ENCODE measurements around the gene FAM83G. TPM values are rescaled to one million over a fixed set of nuclear protein-coding genes. Genes with fewer than 3 reads are reported as not detected.

Gene FAM83G
- total RNA-seq, 1 donor from 2014 or later: 12.9 TPM

DNA sequence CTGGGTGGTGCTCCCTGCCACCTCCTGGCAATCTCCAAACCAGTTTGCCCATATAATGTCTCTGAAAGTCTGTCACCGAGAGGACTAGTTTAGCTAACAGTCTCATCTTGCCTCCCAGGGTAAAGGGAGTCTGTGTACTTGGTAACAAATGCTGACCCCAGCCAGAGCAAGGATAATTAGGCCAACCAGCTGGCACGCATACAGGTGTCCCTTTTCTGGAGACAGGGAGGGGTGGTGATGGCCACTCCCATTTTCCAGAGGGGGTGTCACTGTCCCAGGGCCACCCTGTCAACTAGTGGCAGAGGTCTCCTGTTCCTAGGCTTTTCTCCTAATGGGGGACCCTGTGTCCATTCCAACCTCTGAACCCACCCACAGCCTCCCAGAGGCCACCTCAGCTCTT lies 8.1 kb downstream of the FAM83G start:
- Histone ChIP-seq H4K20me1 (ENCODE audit: insufficient read depth, low read length) (peaks cover 89% of the 10 kb centered on the region), H3K4me3 (ENCODE audit: insufficient read depth, low read depth, low read length) (no peak overlapping the region), H3K27me3 (ENCODE audit: insufficient read depth, low read length) (no peaks in the 10 kb centered on the region), H3K27ac (ENCODE audit: low read depth, low read length) (no peak overlapping the region), H3K79me2 (ENCODE audit: insufficient read depth, low read length) (peaks cover 100% of the 10 kb centered on the region), H3K36me3 (ENCODE audit: insufficient read depth, low read length) (peaks cover 7% of the 10 kb centered on the region), H3K4me2 (ENCODE audit: low read length) (no peak overlapping the region), H2AFZ (ENCODE audit: low read depth, low read length) (no peak overlapping the region), H3K9ac (ENCODE audit: low read length) (no peak overlapping the region), H3K4me1 (ENCODE audit: insufficient read depth, low read length) (peaks cover 14% of the 10 kb centered on the region), H3K9me3 (ENCODE audit: insufficient read depth, low read depth, low read length) (peaks cover 5% of the 10 kb centered on the region)
- Mint-ChIP-seq H3K9me3 (ENCODE audit: unreplicated experiment) (peaks cover 7% of the 10 kb centered on the region), H3K4me1 (ENCODE audit: low read depth, unreplicated experiment) (no peaks in the 10 kb centered on the region), H3K36me3 (ENCODE audit: low read depth, unreplicated experiment) (peaks cover 18% of the 10 kb centered on the region), H3K27me3 (ENCODE audit: low read depth, unreplicated experiment) (no peaks in the 10 kb centered on the region), H3K27ac (ENCODE audit: unreplicated experiment) (no peak overlapping the region), H3K4me3 (ENCODE audit: unreplicated experiment) (no peak overlapping the region)
- no peak for FAIRE-seq
- TF ChIP-seq, protein P1, sequence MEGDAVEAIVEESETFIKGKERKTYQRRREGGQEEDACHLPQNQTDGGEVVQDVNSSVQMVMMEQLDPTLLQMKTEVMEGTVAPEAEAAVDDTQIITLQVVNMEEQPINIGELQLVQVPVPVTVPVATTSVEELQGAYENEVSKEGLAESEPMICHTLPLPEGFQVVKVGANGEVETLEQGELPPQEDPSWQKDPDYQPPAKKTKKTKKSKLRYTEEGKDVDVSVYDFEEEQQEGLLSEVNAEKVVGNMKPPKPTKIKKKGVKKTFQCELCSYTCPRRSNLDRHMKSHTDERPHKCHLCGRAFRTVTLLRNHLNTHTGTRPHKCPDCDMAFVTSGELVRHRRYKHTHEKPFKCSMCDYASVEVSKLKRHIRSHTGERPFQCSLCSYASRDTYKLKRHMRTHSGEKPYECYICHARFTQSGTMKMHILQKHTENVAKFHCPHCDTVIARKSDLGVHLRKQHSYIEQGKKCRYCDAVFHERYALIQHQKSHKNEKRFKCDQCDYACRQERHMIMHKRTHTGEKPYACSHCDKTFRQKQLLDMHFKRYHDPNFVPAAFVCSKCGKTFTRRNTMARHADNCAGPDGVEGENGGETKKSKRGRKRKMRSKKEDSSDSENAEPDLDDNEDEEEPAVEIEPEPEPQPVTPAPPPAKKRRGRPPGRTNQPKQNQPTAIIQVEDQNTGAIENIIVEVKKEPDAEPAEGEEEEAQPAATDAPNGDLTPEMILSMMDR (IDR thresholded peaks at IDR 0.05; ENCODE audit: insufficient read depth, low read depth, low read length): no peak
- TF ChIP-seq EZH2 (IDR thresholded peaks at IDR 0.05; ENCODE audit: insufficient read depth, low read length): no peak
- no peak for DNase-seq (ENCODE audit: low read depth)

DNA sequence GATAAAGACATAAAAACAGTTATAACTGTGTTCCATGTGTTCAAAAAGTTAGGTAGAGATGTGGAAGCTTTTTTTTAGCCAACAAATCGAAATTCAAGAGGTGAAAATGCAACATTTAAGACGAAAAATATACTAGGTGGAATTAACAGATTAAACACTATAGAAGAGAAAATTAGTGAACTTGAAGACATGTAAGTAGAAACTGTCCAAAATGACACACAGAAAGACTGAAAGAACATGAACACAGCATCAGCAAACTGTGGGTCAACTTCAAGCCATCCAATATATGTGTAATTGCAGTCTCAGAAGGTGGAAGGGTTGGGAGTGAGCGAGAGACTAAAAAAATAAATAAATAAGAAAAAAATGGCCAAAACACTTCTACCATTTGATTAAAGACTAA lies 9.3 kb downstream of the FAM83G start:
- no peak overlapping the region for H3K27ac ChIP-seq (ENCODE audit: low read depth, low read length)
- DNase-seq (ENCODE audit: low read depth) (no peak), FAIRE-seq (peak; percentile 9)
- Mint-ChIP-seq H3K4me3 (ENCODE audit: unreplicated experiment) (no peak overlapping the region), H3K27me3 (ENCODE audit: low read depth, unreplicated experiment) (no peaks in the 10 kb centered on the region), H3K27ac (ENCODE audit: unreplicated experiment) (no peak overlapping the region), H3K36me3 (ENCODE audit: low read depth, unreplicated experiment) (peaks cover 18% of the 10 kb centered on the region), H3K4me1 (ENCODE audit: low read depth, unreplicated experiment) (no peaks in the 10 kb centered on the region), H3K9me3 (ENCODE audit: unreplicated experiment) (peaks cover 7% of the 10 kb centered on the region)
- H3K79me2 ChIP-seq (ENCODE audit: insufficient read depth, low read length): peaks cover 100% of the 10 kb centered on the region
- peaks cover 7% of the 10 kb centered on the region for H3K36me3 ChIP-seq (ENCODE audit: insufficient read depth, low read length)
- H4K20me1 ChIP-seq (ENCODE audit: insufficient read depth, low read length): peaks cover 89% of the 10 kb centered on the region
- no peaks in the 10 kb centered on the region for H3K27me3 ChIP-seq (ENCODE audit: insufficient read depth, low read length)
- no peak overlapping the region for H3K9ac ChIP-seq (ENCODE audit: low read length)
- no peak overlapping the region for H2AFZ ChIP-seq (ENCODE audit: low read depth, low read length)
- no peak overlapping the region for H3K4me3 ChIP-seq (ENCODE audit: insufficient read depth, low read depth, low read length)
- peaks cover 1% of the 10 kb centered on the region for H3K4me1 ChIP-seq (ENCODE audit: insufficient read depth, low read length)
- peaks cover 5% of the 10 kb centered on the region for H3K9me3 ChIP-seq (ENCODE audit: insufficient read depth, low read depth, low read length)
- H3K4me2 ChIP-seq (ENCODE audit: low read length): no peak overlapping the region
- TF ChIP-seq, protein P1 (IDR thresholded peaks at IDR 0.05; ENCODE audit: insufficient read depth, low read depth, low read length): no peak
- no peak for TF ChIP-seq EZH2 (IDR thresholded peaks at IDR 0.05; ENCODE audit: insufficient read depth, low read length)

DNA sequence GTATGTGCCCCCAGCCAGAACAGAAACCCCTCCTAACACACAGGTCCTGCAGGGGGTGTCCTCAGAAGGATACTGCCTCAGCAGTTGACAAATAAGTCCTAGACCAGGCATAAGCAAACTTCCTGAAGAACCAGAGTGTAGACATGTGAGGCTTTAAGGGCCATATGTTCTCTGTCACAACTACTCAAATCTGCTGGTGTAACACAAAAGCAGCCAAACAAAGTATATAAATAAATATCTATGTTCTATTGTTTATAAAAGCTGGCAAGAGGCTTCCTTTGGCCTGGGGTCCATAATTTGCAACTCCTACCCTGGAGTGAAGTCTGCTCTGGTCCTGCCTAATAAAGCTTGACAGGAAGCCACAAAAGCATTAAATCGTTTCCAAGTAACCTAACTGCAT lies 9.9 kb downstream of the FAM83G start:
- H3K79me2 ChIP-seq (ENCODE audit: insufficient read depth, low read length): peaks cover 100% of the 10 kb centered on the region
- Mint-ChIP-seq H3K4me1 (ENCODE audit: low read depth, unreplicated experiment) (no peaks in the 10 kb centered on the region), H3K4me3 (ENCODE audit: unreplicated experiment) (no peak overlapping the region), H3K27ac (ENCODE audit: unreplicated experiment) (no peak overlapping the region), H3K36me3 (ENCODE audit: low read depth, unreplicated experiment) (peaks cover 22% of the 10 kb centered on the region), H3K9me3 (ENCODE audit: unreplicated experiment) (peaks cover 7% of the 10 kb centered on the region), H3K27me3 (ENCODE audit: low read depth, unreplicated experiment) (no peaks in the 10 kb centered on the region)
- H3K4me3 ChIP-seq (ENCODE audit: insufficient read depth, low read depth, low read length): no peak overlapping the region
- FAIRE-seq (no peak), DNase-seq (ENCODE audit: low read depth) (no peak)
- no peak overlapping the region for H3K9ac ChIP-seq (ENCODE audit: low read length)
- no peak overlapping the region for H3K4me2 ChIP-seq (ENCODE audit: low read length)
- peaks cover 7% of the 10 kb centered on the region for H3K36me3 ChIP-seq (ENCODE audit: insufficient read depth, low read length)
- H3K27ac ChIP-seq (ENCODE audit: low read depth, low read length): no peak overlapping the region
- peaks cover 89% of the 10 kb centered on the region for H4K20me1 ChIP-seq (ENCODE audit: insufficient read depth, low read length)
- TF ChIP-seq EZH2 (IDR thresholded peaks at IDR 0.05; ENCODE audit: insufficient read depth, low read length): no peak
- TF ChIP-seq, protein P1 (IDR thresholded peaks at IDR 0.05; ENCODE audit: insufficient read depth, low read depth, low read length): no peak
- no peak overlapping the region for H2AFZ ChIP-seq (ENCODE audit: low read depth, low read length)
- H3K27me3 ChIP-seq (ENCODE audit: insufficient read depth, low read length): no peaks in the 10 kb centered on the region
- peaks cover 5% of the 10 kb centered on the region for H3K9me3 ChIP-seq (ENCODE audit: insufficient read depth, low read depth, low read length)
- no peaks in the 10 kb centered on the region for H3K4me1 ChIP-seq (ENCODE audit: insufficient read depth, low read length)

Data from astrocyte (in vitro differentiated cells and primary cell).